Activated CD4-positive, alpha-beta T cell treated with anti-CD3 and anti-CD28 coated beads for 36 hours (primary cell): ENCODE measurements around the gene WDR90. TPM values are rescaled to one million over a fixed set of nuclear protein-coding genes. Genes with fewer than 3 reads are reported as not detected.
"Not testable (repeated sequence)": the region's sequence is repeated elsewhere in the genome, so short reads cannot be mapped to it uniquely, and the experiment has no call there.

Experiments used
- ATAC-seq: fragments of 200-7000 bp; cut with Tn5 transposase; one replicate; pipeline ENCODE4 v1.10.0; 2021; ENCODE audit warnings: mild to moderate bottlenecking, moderate library complexity
- CTCF ChIA-PET: fragments of 350-600 bp; sonication (Branson Sonifier 250); formaldehyde crosslinking; loops from one replicate; lab custom pipeline; 2021; ENCODE audit warnings: antibody characterized with exemption; lab: Charles Lee
- POLR2A ChIA-PET: fragments of 350-600 bp; sonication (Branson Sonifier 250); formaldehyde crosslinking; loops from one replicate; lab custom pipeline; 2021; ENCODE audit warnings: antibody characterized with exemption, inconsistent platforms; lab: Charles Lee
- DNase-seq: peaks from one replicate; pipeline ENCODE4 v3.0.0-alpha.2; 2020
- H3K27ac Mint-ChIP-seq: one replicate; pipeline ENCODE4 v1.8.0; 2021; ENCODE audit warnings: mixed read lengths
- H3K27me3 Mint-ChIP-seq: one replicate; pipeline ENCODE4 v1.8.0; 2021; ENCODE audit warnings: mixed read lengths
- H3K36me3 Mint-ChIP-seq: one replicate; pipeline ENCODE4 v1.8.0; 2021; ENCODE audit warnings: low read depth, mixed read lengths
- H3K4me1 Mint-ChIP-seq: one replicate; pipeline ENCODE4 v1.8.0; 2021; ENCODE audit warnings: mixed read lengths
- H3K4me3 Mint-ChIP-seq: one replicate; pipeline ENCODE4 v1.8.0; 2021; ENCODE audit warnings: mild to moderate bottlenecking, moderate library complexity, mixed read lengths
- H3K9me3 Mint-ChIP-seq: one replicate; pipeline ENCODE4 v1.8.0; 2021; ENCODE audit warnings: low read depth, mixed read lengths
- intact Hi-C, 2 experiments: fragments of 100-400 bp; cut with DNase I in 1 of 2; cut with micrococcal nuclease in 1 of 2; formaldehyde crosslinking; loops; one replicate each; pipeline versions ENCODE4 v1.14.2 to v1.15.1; 2022 to 2024; cut with DNase I, micrococcal nuclease
- total RNA-seq, 2 experiments: library from RNA; stranded (reverse); gene quantifications; one replicate each; pipeline ENCODE4 v1.2.3, GENCODE V29; 2021

WDR90 gene
- total RNA-seq, 2 experiments from 2014 or later: 43.6 to 55.9 TPM

GRCh38 chr16:707062-707538 lies 57.9 kb downstream of the WDR90 start:
- Mint-ChIP-seq H3K4me1 (no peaks in the 10 kb centered on the region), H3K36me3 (no peaks in the 10 kb centered on the region), H3K4me3 (no peak overlapping the region), H3K9me3 (no peaks in the 10 kb centered on the region), H3K27me3 (peaks cover 43% of the 10 kb centered on the region), H3K27ac (no peak overlapping the region)
- ChIA-PET POLR2A (interaction anchor here (0.7 kb wide), 1 partner anchor 12 kb away, joined by 3 read pairs; no protein-coding TSS in a partner anchor), CTCF (interaction anchor here (0.7 to 1.3 kb wide), 4 partner anchors 13 to 367 kb away, joined by 3 to 5 read pairs (median 3); partner anchors contain the start of gene CHTF18)
- ATAC-seq (no peak), DNase-seq (no peak)
- intact Hi-C loops: no loop called here

- no peaks in the 10 kb centered on the region for H3K9me3 Mint-ChIP-seq
- peaks cover 40% of the 10 kb centered on the region for H3K27me3 Mint-ChIP-seq
- intact Hi-C loops: no loop called here
- ChIA-PET CTCF (interaction anchor here (0.5 to 1.3 kb wide), 3 partner anchors 12 to 452 kb away, joined by 3 to 5 read pairs (median 3); no protein-coding TSS in a partner anchor), POLR2A (no interaction called here)
- no peak for DNase-seq
- no peak overlapping the region for H3K4me3 Mint-ChIP-seq
- ATAC-seq: no peak
- H3K27ac Mint-ChIP-seq: no peak overlapping the region
- H3K4me1 Mint-ChIP-seq: no peaks in the 10 kb centered on the region
- no peaks in the 10 kb centered on the region for H3K36me3 Mint-ChIP-seq
Measured at GRCh38 chr16:708019-708418, 58.9 kb downstream of the WDR90 start.

- ATAC-seq (no peak), DNase-seq (no peak)
- intact Hi-C loops: no loop called here
- peaks cover 41% of the 10 kb centered on the region for H3K27me3 Mint-ChIP-seq
- H3K4me1 Mint-ChIP-seq: no peaks in the 10 kb centered on the region
- no peak overlapping the region for H3K27ac Mint-ChIP-seq
- H3K9me3 Mint-ChIP-seq: no peaks in the 10 kb centered on the region
- H3K36me3 Mint-ChIP-seq: no peaks in the 10 kb centered on the region
- ChIA-PET CTCF (interaction anchor here (1.4 kb wide), 1 partner anchor 75 kb away, joined by 6 read pairs; no protein-coding TSS in a partner anchor), POLR2A (no interaction called here)
- H3K4me3 Mint-ChIP-seq: no peak overlapping the region
Measured at GRCh38 chr16:708959-709358, 59.8 kb downstream of the WDR90 start.

- Mint-ChIP-seq H3K27ac (no peak overlapping the region), H3K27me3 (peaks cover 42% of the 10 kb centered on the region), H3K4me3 (no peak overlapping the region), H3K4me1 (no peaks in the 10 kb centered on the region), H3K36me3 (no peaks in the 10 kb centered on the region), H3K9me3 (no peaks in the 10 kb centered on the region)
- no peak for DNase-seq
- intact Hi-C loops: loop anchor here (2.0 kb wide), 2 partner anchors 31 to 345 kb away; partner anchors contain the start of gene CIAO3 (in 1 of the 2)
- ChIA-PET POLR2A (no interaction called here), CTCF (interaction anchor here (0.7 to 3.5 kb wide), 6 partner anchors 11 to 79 kb away, joined by 3 to 29 read pairs (median 5); partner anchors contain the start of genes ANTKMT, CHTF18, MSLN and RPUSD1)
- no peak for ATAC-seq
Measured at GRCh38 chr16:709566-710499, 60.7 kb downstream of the WDR90 start.

- Mint-ChIP-seq H3K27ac (no peak overlapping the region), H3K4me3 (no peak overlapping the region), H3K27me3 (peaks cover 42% of the 10 kb centered on the region), H3K9me3 (no peaks in the 10 kb centered on the region), H3K4me1 (no peaks in the 10 kb centered on the region), H3K36me3 (no peaks in the 10 kb centered on the region)
- intact Hi-C loops: loop anchor here (1.0 to 2.0 kb wide), 3 partner anchors 30 to 344 kb away; partner anchors contain the start of gene CIAO3 (in 1 of the 2)
- no peak for ATAC-seq
- CTCF ChIA-PET: interaction anchor here (0.7 to 3.5 kb wide), 6 partner anchors 11 to 78 kb away, joined by 3 to 29 read pairs (median 5); partner anchors contain the start of genes ANTKMT, CHTF18, MSLN and RPUSD1
- no peak for DNase-seq
- POLR2A ChIA-PET: no interaction called here
Measured at GRCh38 chr16:710500-711075, 61.4 kb downstream of the WDR90 start.

GRCh38 chr16:711084-711483 lies 61.9 kb downstream of the WDR90 start:
- Mint-ChIP-seq H3K4me1 (no peaks in the 10 kb centered on the region), H3K36me3 (no peaks in the 10 kb centered on the region), H3K27ac (no peak overlapping the region), H3K27me3 (peaks cover 42% of the 10 kb centered on the region), H3K4me3 (no peak overlapping the region), H3K9me3 (no peaks in the 10 kb centered on the region)
- ATAC-seq (no peak), DNase-seq (no peak)
- ChIA-PET POLR2A (no interaction called here), CTCF (interaction anchor here (1.3 to 3.5 kb wide), 3 partner anchors 10 to 75 kb away, joined by 4 to 29 read pairs (median 6); partner anchors contain the start of gene ANTKMT)
- intact Hi-C loops: loop anchor here (1.0 to 2.0 kb wide), 3 partner anchors 30 to 344 kb away; partner anchors contain the start of gene CIAO3 (in 1 of the 2)

GRCh38 chr16:711548-712320 lies 62.6 kb downstream of the WDR90 start:
- no peaks in the 10 kb centered on the region for H3K9me3 Mint-ChIP-seq
- no peak overlapping the region for H3K27ac Mint-ChIP-seq
- ATAC-seq: peak; percentile 65

GRCh38 chr16:712740-713250 lies 63.6 kb downstream of the WDR90 start:
- POLR2A ChIA-PET, H3K36me3 Mint-ChIP-seq, ATAC-seq, H3K4me1 Mint-ChIP-seq, H3K4me3 Mint-ChIP-seq, H3K9me3 Mint-ChIP-seq, H3K27ac Mint-ChIP-seq: not testable (repeated sequence)
- CTCF ChIA-PET: interaction anchor here (0.6 to 5.4 kb wide), 22 partner anchors 8 to 321 kb away, joined by 3 to 55 read pairs (median 4); partner anchors contain the start of genes ANTKMT, CCDC78, CHTF18 and HAGHL
- peaks cover 31% of the 10 kb centered on the region for H3K27me3 Mint-ChIP-seq
- DNase-seq: peak; percentile 84
- intact Hi-C loops: loop anchor here in 1 of 2 experiments (2.0 kb wide), 1 partner anchor 390 kb away; no protein-coding TSS in a partner anchor

More at GRCh38 chr16:711548-712320, 62.6 kb downstream of the WDR90 start:
- Mint-ChIP-seq H3K4me1 (no peaks in the 10 kb centered on the region), H3K4me3 (no peak overlapping the region), H3K36me3 (no peaks in the 10 kb centered on the region), H3K27me3 (peaks cover 38% of the 10 kb centered on the region)
- CTCF ChIA-PET: interaction anchor here (0.6 to 5.4 kb wide), 24 partner anchors 8 to 390 kb away, joined by 3 to 55 read pairs (median 4); partner anchors contain the start of genes ANTKMT, CCDC78, CHTF18 and HAGHL
- intact Hi-C loops: loop anchor here (1.0 to 2.0 kb wide), 4 partner anchors 29 to 391 kb away; partner anchors contain the start of gene CIAO3 (in 1 of the 2)
- POLR2A ChIA-PET: no interaction called here
- peak; percentile 90 for DNase-seq

GRCh38 chr16:714079-714478 lies 64.9 kb downstream of the WDR90 start:
- Mint-ChIP-seq H3K27ac (no peak overlapping the region), H3K4me3 (no peak overlapping the region), H3K9me3 (no peaks in the 10 kb centered on the region), H3K27me3 (peaks cover 19% of the 10 kb centered on the region), H3K4me1 (peaks cover 3% of the 10 kb centered on the region), H3K36me3 (no peaks in the 10 kb centered on the region)
- no peak for ATAC-seq
- intact Hi-C loops: no loop called here
- no peak for DNase-seq
- ChIA-PET CTCF (interaction anchor here (0.6 to 5.4 kb wide), 2 partner anchors 16 to 71 kb away, joined by 3 to 55 read pairs; no protein-coding TSS in a partner anchor), POLR2A (interaction anchor here (0.6 kb wide), 1 partner anchor 32 kb away, joined by 4 read pairs; no protein-coding TSS in a partner anchor)
